H1 (cell line): ENCODE measurements around the gene RAB7B. TPM values are rescaled to one million over a fixed set of nuclear protein-coding genes. Genes with fewer than 3 reads are reported as not detected.

ENCODE experiments used
- KDM1A ChIP-seq: fragments of 200-600, 300-600 bp; sonication (generic); IDR thresholded peaks from 2 replicates; pipeline ENCODE4 v1.7.1; 2016; ENCODE audit warnings: mild to moderate bottlenecking, low read length, borderline replicate concordance
- polyA plus RNA-seq, 7 experiments: library from polyadenylated mRNA; depleted of rRNA in 3 of 7; stranded (reverse) in 5 of 7; unstranded in 2 of 7; fragments of >200 nt in 5 of 7; fragments of 200-250 nt in 2 of 7; gene quantifications; 1 replicate in 5 of 7; 2 replicates in 1 of 7; 4 replicates in 1 of 7; pipeline versions ENCODE4 v1.2.1 to v1.2.3, GENCODE V29; 2011 to 2013; ENCODE audit warnings: missing spikeins in 2 of 7, mixed read lengths in 2 of 7
- total RNA-seq: library from RNA; stranded (reverse); fragmentation: NEBNext Ultra II Directional; extraction: Animal tissue kit (Norgen Biotek cat#: 25700); gene quantifications from 2 replicates; pipeline ENCODE4 v1.2.1, GENCODE V29; 2021

RAB7B gene
- total and polyA plus RNA-seq, 2 of the 8 experiments (the other 6 are each of a cell fraction or from before 2014, with no cell fraction given): 0.05 TPM; not detected in 1

DNA sequence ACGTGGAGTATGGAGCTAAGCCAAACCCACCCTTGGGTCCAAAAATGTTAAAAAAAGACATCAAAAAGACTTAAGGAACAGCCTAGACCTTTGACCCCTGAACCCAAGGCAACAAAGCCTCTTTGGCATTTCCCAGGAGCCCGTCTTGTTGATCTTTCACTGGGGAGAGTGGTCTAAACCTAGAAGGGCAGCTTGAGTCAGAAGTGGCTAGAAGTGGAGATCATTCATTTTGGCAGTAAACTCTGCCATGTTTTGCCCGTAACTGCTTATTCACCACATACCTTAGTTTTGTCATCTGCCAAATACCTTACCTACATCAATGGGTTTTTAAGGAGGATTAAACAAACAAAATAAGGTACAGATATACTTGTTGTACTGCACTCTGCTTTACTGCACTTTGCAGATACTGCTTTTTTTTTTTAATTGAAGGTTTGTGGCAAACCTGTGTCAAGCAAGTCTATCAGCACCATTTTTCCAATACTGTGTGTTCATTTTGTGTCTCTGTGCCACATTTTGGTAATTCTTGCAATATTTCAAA, 22.2 kb upstream of the RAB7B start (continued):
- TF ChIP-seq KDM1A: no peak
